GM19035 (cell line): ENCODE measurements around the gene SESTD1.
"Not testable (repeated sequence)": the region's sequence is repeated elsewhere in the genome, so short reads cannot be mapped to it uniquely, and the experiment has no call there.

Experiments used
- ATAC-seq: cut with Tn5 transposase; IDR thresholded peaks from one replicate; pipeline ENCODE4 v1.9.1; 2021; ENCODE audit not compliant: unreplicated experiment

The SESTD1 gene

GRCh38 chr2:179107737-179108136 is 156.9 kb downstream of the SESTD1 start:
- no peak for ATAC-seq

GRCh38 chr2:179106676-179107428 is 157.8 kb downstream of the SESTD1 start:
- ATAC-seq = peak; percentile 59

- ATAC-seq = no peak
Measured at GRCh38 chr2:179106342-179106675, 158.3 kb downstream of the SESTD1 start.

- no peak for ATAC-seq
Measured at GRCh38 chr2:179104736-179105135, 159.9 kb downstream of the SESTD1 start.

GRCh38 chr2:179098080-179098689 is 166.4 kb downstream of the SESTD1 start:
- ATAC-seq = no peak

GRCh38 chr2:179097131-179097530 is 167.5 kb downstream of the SESTD1 start:
- no peak for ATAC-seq

GRCh38 chr2:179096090-179096489 is 168.5 kb downstream of the SESTD1 start:
- peak; percentile 98 for ATAC-seq

GRCh38 chr2:179092912-179093311 is 171.7 kb downstream of the SESTD1 start:
- ATAC-seq = not testable (repeated sequence)

- ATAC-seq = no peak
Measured at GRCh38 chr2:179082697-179083096, 181.9 kb downstream of the SESTD1 start.

- no peak for ATAC-seq
Measured at GRCh38 chr2:179081954-179082353, 182.7 kb downstream of the SESTD1 start.

GRCh38 chr2:179072527-179072926 is 192.1 kb downstream of the SESTD1 start:
- ATAC-seq = no peak

- ATAC-seq = no peak
Measured at GRCh38 chr2:179071810-179072355, 192.7 kb downstream of the SESTD1 start.

GRCh38 chr2:179070895-179071294 is 193.7 kb downstream of the SESTD1 start:
- no peak for ATAC-seq

- ATAC-seq = no peak
Measured at GRCh38 chr2:179069685-179070084, 194.9 kb downstream of the SESTD1 start.

- ATAC-seq = no peak
Measured at GRCh38 chr2:179068991-179069643, 195.5 kb downstream of the SESTD1 start.

- peak; percentile 86 for ATAC-seq
Measured at GRCh38 chr2:179059026-179059700, 205.5 kb downstream of the SESTD1 start.

- ATAC-seq = no peak
Measured at GRCh38 chr2:179057737-179058136, 206.9 kb downstream of the SESTD1 start.

- ATAC-seq = not testable (repeated sequence)
Measured at GRCh38 chr2:179053568-179053967, 211.1 kb downstream of the SESTD1 start.
